ENCODE results near the gene UROD. TPM values are rescaled to one million over a fixed set of nuclear protein-coding genes. Genes with fewer than 3 reads are reported as not detected.
"Not testable (repeated sequence)": the region's sequence is repeated elsewhere in the genome, so short reads cannot be mapped to it uniquely, and the experiment has no call there.

UROD gene
- total RNA-seq: 10 to 100 TPM; 66.4 to 70.7 TPM

DNA sequence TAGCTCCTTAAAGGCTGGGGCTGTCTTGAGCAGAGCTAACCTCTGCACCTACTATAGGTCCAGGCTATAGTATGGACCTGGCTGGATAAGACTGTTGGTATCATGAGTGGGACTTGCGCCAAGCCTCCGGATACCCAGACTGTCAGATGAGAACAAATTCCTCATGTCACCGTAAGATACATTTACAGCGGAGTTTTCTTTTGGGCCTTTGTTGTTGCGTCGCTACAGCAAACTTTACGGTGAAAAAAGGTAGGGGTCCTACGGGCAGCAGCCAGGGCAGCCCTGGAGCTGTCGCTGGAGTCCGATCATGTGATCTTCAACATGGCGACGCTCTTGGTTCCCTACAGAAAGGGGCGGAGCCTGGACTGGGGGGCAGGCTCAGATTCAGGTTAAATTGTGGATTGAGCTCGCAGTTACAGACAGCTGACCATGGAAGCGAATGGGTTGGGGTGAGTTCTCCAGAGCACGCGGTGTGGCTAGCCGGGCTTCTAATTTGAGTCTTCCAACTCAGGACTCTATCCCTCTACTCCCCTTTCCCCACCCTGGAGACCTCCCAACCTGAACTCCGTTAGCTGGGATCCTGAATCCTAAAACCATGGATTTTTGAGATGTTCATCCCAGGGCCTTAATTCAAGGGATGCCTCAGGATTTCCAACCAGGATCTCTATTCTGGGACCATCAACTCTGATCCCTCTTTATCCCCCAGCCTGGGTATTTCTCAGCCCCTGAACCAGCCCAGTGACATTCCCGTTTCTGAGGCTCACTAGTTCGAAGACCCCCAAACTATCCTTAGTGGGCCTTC is at the start of gene UROD:
TSS of gene UROD (plus strand) at position 418 of the 802 bp plus-strand sequence. CDS start at position 430, 12 bp downstream.
- Mint-ChIP-seq H3K27me3 (no peaks in the 10 kb centered on the region), H3K36me3 (ENCODE audit: low read depth) (peaks cover 22% of the 10 kb centered on the region), H3K27ac (peak within 1 kb of the TSS; percentile 92), H3K4me3 (peak within 1 kb of the TSS; percentile 79), H3K4me1 (peaks cover 43% of the 10 kb centered on the region), H3K9me3 (no peaks in the 10 kb centered on the region)
- CTCF ChIA-PET: interaction anchor here (0.7 to 6.5 kb wide), 14 partner anchors 16 to 480 kb away, joined by 3 to 86 read pairs (median 4); partner anchors contain the start of genes PLK3, RNU5D-1 and TESK2
- peak; percentile 94 for DNase-seq
- POLR2A ChIA-PET: interaction anchor here (0.7 to 3.1 kb wide), 8 partner anchors 26 to 292 kb away, joined by 3 to 13 read pairs (median 4); partner anchors contain the start of genes EIF2B3 and PLK3

DNA sequence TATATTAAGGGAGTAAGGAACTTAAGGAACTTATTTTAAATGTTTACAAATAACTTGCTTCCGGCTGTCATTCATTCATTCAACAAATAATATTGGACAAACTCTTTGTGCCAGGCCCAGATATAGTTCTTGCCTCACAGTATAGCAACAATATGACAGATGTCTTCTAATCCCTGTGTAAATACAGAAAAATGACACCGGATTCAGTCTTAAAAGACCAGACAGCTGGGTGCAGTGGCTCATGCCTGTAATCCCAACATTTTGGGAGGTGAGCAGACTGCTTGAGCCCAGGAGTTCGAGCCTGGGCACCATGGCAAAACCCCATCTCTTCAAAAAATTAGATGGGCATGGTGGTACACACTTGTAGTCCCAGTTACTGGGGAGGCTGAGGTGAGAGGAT is 49.3 kb upstream of the UROD start:
- Mint-ChIP-seq H3K9me3 (no peaks in the 10 kb centered on the region), H3K4me3 (no peak overlapping the region), H3K36me3 (ENCODE audit: low read depth) (peaks cover 5% of the 10 kb centered on the region), H3K4me1 (no peaks in the 10 kb centered on the region), H3K27me3 (no peaks in the 10 kb centered on the region), H3K27ac (no peak overlapping the region)
- POLR2A ChIA-PET: no interaction called here
- DNase-seq: no peak
- CTCF ChIA-PET: no interaction called here

DNA sequence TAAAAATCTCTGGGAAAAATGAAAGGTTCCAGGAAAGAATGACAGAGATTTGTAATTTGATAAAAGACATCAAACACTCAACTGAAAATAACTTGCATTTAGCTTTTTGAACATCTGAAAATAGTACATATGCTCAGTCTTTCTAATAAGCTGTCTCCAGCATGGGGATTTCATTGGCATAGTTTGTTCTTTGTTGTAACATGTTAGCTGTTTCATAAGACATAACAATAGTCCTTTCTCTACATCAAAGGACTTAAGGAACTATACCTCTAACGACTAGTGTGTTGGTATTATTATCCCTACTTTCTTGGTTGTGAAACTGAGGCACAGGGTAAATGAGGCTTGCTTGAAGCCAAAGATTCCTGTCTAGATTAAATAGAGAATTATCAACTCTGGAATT is 47.7 kb upstream of the UROD start:
- Mint-ChIP-seq H3K27me3 (no peaks in the 10 kb centered on the region), H3K36me3 (ENCODE audit: low read depth) (peaks cover 6% of the 10 kb centered on the region), H3K4me3 (no peak overlapping the region), H3K9me3 (no peaks in the 10 kb centered on the region), H3K27ac (no peak overlapping the region), H3K4me1 (peaks cover 2% of the 10 kb centered on the region)
- CTCF ChIA-PET: interaction anchor here (1.4 kb wide), 1 partner anchor 9 kb away, joined by 3 read pairs; no protein-coding TSS in a partner anchor
- DNase-seq: no peak
- POLR2A ChIA-PET: no interaction called here

DNA sequence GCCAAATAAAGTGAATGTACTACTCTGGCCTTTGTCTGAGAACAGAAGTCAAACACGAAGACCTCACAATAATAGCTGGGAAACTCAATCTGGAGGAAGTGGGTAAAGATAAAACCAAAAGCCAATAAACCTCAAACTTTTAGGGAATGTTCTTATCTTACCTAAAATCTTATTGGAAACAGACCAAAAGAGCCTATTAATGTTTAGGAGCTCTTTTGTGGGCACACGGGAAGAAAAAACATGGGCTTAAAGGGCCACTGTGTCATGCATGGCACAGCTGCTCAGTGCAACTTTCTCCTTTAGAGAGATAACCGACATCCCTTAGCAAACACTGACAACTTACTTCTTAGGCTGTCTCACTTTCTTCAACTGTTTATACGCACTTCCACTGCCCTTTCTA is 41.7 kb upstream of the UROD start:
- POLR2A ChIA-PET: no interaction called here
- peaks cover 11% of the 10 kb centered on the region for H3K4me1 Mint-ChIP-seq
- DNase-seq: no peak
- no peak overlapping the region for H3K4me3 Mint-ChIP-seq
- CTCF ChIA-PET: interaction anchor here (1.2 kb wide), 1 partner anchor 44 kb away, joined by 3 read pairs; no protein-coding TSS in a partner anchor
- peaks cover 16% of the 10 kb centered on the region for H3K36me3 Mint-ChIP-seq (ENCODE audit: low read depth)
- H3K9me3 Mint-ChIP-seq: no peaks in the 10 kb centered on the region
- H3K27ac Mint-ChIP-seq: no peak overlapping the region
- H3K27me3 Mint-ChIP-seq: no peaks in the 10 kb centered on the region

DNA sequence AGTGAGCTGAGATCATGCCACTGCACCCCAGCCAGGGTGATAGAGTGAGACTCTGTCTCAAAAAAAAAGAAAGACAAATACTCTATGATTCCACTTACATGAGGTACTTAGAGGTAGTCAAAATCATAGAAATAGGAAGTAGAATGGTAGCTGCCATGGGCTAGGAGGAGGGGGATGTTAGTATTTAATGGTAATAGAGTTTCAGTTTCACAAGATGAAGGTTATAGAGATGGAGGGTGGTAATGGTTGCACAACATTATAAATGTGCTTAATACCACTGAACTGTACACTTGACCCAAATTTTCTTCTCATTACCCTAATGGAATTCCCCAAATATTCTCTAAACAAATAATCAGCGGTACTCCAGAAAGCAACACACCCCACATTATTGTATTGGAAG is 38.4 kb upstream of the UROD start:
- Mint-ChIP-seq H3K27ac (peak overlapping the region; percentile 16), H3K36me3 (ENCODE audit: low read depth) (peaks cover 44% of the 10 kb centered on the region), H3K4me3 (no peak overlapping the region), H3K9me3 (no peaks in the 10 kb centered on the region), H3K27me3 (no peaks in the 10 kb centered on the region), H3K4me1 (peaks cover 11% of the 10 kb centered on the region)
- DNase-seq: no peak
- ChIA-PET CTCF (interaction anchor here (0.6 to 1.1 kb wide), 2 partner anchors 9 to 20 kb away, joined by 3 read pairs; no protein-coding TSS in a partner anchor), POLR2A (interaction anchor here (0.6 kb wide), 1 partner anchor 213 kb away, joined by 3 read pairs; no protein-coding TSS in a partner anchor)

DNA sequence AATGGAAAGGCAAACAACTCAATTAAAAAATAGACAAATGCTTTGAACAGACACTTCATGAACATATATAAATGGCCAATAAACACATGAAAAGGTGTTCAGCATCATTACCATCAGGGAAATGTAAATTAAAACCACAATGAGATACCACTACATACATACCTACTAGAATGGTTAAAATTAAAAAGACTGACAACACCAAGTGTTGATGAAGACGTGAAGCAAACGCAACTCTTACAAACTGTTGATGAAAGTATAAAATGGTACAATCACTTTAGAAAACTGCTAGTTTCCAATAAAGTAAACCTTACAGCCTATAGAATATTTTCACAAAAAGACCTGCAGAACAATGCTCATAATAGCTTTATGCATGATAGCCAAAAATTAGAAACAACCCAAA is 35.8 kb upstream of the UROD start:
- Mint-ChIP-seq H3K36me3 (ENCODE audit: low read depth) (peaks cover 54% of the 10 kb centered on the region), H3K4me3 (no peak overlapping the region), H3K4me1 (peaks cover 9% of the 10 kb centered on the region), H3K9me3 (no peaks in the 10 kb centered on the region), H3K27ac (no peak overlapping the region), H3K27me3 (no peaks in the 10 kb centered on the region)
- ChIA-PET CTCF (no interaction called here), POLR2A (no interaction called here)
- DNase-seq: no peak

DNA sequence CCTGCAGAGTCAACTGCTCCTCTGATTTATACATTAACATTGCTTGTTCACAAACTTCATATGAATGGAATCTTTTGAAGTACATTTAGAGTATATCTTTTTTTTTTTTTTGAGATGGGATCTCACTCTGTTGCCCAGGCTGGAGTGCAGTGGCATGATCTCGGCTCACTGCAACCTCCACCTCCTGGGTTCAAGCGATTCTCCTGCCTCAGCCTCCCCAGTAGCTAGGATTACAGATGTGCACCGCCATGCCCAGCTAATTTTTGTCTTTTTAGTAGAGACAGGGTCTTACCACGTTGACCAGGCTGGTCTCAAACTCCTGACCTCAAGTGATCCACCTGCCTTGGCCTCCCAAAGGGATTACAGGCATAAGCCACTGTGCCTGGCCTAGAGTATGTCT is 34.7 kb upstream of the UROD start:
- Mint-ChIP-seq H3K4me1 (peaks cover 11% of the 10 kb centered on the region), H3K36me3 (ENCODE audit: low read depth) (peaks cover 54% of the 10 kb centered on the region)
- H3K27ac Mint-ChIP-seq, CTCF ChIA-PET, POLR2A ChIA-PET, H3K4me3 Mint-ChIP-seq, H3K9me3 Mint-ChIP-seq, DNase-seq, H3K27me3 Mint-ChIP-seq: not testable (repeated sequence)

DNA sequence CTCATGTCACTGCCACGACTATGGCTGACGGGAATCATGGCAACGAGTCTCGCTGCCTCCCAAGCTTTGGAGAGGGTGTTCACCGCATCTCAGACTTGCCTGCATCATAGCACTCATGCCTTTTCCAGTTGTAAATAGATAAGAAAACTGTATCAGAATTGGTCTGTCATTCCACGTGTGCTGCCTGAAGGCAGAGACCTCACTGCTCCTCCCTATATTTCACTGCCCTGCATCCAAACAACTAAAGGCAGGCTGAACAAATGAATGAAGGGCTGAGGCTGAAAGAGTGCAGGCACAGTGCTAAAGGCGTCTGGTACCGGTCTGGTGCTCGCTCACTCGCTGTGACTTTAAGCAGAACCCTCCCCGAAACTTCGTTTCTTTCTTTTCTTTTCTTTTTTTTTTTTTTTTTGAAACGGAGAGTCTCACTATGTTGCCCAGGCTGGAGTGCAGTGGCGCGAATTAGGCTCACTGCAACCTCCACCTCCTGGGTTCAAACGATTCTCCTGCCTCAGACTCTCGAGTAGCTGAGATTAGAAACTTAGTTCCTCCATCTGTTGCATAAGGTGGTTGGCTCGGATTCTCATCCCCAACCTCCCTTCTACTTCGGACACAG is 26.2 kb upstream of the UROD start:
- H3K36me3 Mint-ChIP-seq (ENCODE audit: low read depth): peaks cover 7% of the 10 kb centered on the region
- no peaks in the 10 kb centered on the region for H3K9me3 Mint-ChIP-seq
- ChIA-PET CTCF (interaction anchor here (0.6 to 2.6 kb wide), 4 partner anchors 10 to 163 kb away, joined by 3 to 10 read pairs (median 4); partner anchors contain the start of gene HECTD3), POLR2A (interaction anchor here (1.6 kb wide), 1 partner anchor 26 kb away, joined by 11 read pairs; the partner anchor contains the start of genes HECTD3 and UROD)
- H3K27ac Mint-ChIP-seq: peak overlapping the region; percentile 92
- DNase-seq: no peak
- H3K4me3 Mint-ChIP-seq: peak overlapping the region; percentile 97
- H3K27me3 Mint-ChIP-seq: no peaks in the 10 kb centered on the region
- H3K4me1 Mint-ChIP-seq: peaks cover 28% of the 10 kb centered on the region

DNA sequence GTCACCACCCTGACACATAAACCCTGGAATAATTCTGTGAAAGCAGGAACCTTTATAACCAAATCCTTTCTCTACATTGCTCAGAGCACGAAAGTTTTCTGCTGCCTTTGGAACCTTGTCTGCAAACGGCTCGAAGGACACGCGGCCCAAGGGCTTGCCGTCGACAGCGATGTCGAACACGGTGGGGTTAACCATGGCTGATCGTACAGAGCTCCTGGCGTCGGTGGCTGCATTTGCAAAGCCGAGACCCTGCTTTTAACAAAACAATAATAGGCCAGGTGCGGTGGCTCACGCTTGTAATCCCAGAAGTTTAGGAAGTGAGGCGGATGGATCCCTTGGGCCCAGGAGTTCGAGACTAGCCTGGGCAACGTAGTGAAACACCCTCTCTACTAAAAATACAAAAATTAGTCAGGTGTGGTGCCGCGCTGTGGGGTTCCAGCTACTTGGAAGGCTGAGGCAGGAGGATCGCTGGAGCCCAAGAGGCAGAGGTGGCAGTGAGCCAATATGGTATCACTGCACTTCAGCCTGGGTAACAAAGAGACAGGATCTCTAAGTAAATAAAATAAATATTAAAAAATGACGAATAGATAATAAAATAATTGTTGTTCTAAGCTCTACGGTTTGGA is 23.4 kb upstream of the UROD start:
- H3K36me3 Mint-ChIP-seq (ENCODE audit: low read depth): peaks cover 3% of the 10 kb centered on the region
- H3K27ac Mint-ChIP-seq: no peak overlapping the region
- no peaks in the 10 kb centered on the region for H3K27me3 Mint-ChIP-seq
- peaks cover 22% of the 10 kb centered on the region for H3K4me1 Mint-ChIP-seq
- CTCF ChIA-PET: interaction anchor here (0.7 to 2.6 kb wide), 4 partner anchors 17 to 43 kb away, joined by 3 to 10 read pairs (median 4); partner anchors contain the start of gene HECTD3
- POLR2A ChIA-PET: interaction anchor here (0.6 kb wide), 1 partner anchor 169 kb away, joined by 3 read pairs; no protein-coding TSS in a partner anchor
- no peak overlapping the region for H3K4me3 Mint-ChIP-seq
- no peaks in the 10 kb centered on the region for H3K9me3 Mint-ChIP-seq
- DNase-seq: no peak

DNA sequence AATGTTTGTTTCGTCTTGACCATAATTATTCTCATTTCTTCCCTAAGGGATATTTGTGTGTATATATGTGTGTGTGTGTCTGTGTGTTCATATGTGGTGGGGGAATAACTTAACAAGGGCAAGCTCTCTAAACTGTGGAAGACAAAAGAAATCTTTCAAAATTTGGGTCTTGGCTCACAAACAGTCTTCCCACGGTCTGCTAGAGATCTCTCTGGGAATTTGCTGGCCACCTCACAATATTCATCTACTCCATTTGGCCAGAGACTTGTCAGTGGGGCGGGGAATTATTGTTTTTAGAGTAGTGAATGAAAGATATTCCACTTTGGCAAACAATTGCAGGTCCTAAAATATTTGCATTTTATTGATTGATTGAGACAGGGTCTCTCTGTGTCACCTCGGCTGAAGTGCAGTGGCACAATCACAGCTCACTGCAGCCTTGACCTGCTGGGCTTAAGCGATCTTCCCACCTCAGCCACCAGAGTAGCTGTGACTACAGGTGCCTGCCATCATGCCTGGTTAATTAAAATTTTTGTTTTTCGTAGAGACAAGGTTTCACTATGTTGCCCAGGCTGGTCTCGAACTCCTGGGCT is 17.6 kb upstream of the UROD start:
- no peak for DNase-seq
- Mint-ChIP-seq H3K9me3 (no peaks in the 10 kb centered on the region), H3K27ac (no peak overlapping the region), H3K36me3 (ENCODE audit: low read depth) (no peaks in the 10 kb centered on the region), H3K4me1 (no peaks in the 10 kb centered on the region), H3K27me3 (no peaks in the 10 kb centered on the region), H3K4me3 (no peak overlapping the region)
- ChIA-PET CTCF (no interaction called here), POLR2A (no interaction called here)

DNA sequence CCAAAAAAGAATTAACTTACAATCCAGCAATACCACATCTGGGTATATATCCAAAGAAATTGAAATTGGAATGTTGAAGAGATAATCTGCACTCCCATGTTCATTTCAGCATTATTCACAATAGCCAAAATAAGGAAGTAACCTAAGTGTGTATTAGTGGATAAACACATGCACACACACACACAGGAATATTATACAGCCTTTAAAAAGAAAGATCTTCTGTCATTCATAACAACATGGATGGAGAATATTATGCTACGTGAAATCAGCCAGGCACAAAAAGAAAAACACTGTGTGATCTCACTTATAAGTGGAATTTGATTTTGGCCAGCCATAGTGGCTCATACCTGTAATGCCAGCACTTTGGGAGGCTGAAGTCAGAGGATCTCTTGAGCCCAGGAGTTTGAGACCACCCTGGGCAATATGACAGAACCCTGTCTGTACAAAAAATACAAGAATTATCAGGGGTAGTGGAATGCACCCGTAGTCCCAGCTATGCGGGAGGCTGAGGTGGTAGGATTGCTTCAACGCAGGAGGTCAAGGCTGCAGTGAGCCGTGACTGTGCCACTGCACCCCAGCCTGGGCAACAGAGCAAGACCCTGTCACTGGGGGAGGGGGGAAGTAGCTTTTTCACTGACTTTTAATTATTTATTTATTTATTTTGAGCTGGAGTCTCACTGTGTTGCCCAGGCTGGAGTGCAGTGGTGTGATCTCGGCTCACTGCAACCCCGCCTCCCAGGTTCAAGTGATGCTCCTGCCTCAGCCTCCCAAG is 16.4 kb upstream of the UROD start:
- no peak for DNase-seq
- Mint-ChIP-seq H3K36me3 (ENCODE audit: low read depth) (no peaks in the 10 kb centered on the region), H3K4me3 (no peak overlapping the region), H3K9me3 (no peaks in the 10 kb centered on the region), H3K27ac (no peak overlapping the region), H3K4me1 (peaks cover 4% of the 10 kb centered on the region), H3K27me3 (no peaks in the 10 kb centered on the region)
- POLR2A ChIA-PET: no interaction called here
- CTCF ChIA-PET: interaction anchor here (0.6 to 1.2 kb wide), 4 partner anchors 9 to 264 kb away, joined by 3 to 4 read pairs (median 4); partner anchors contain the start of genes EIF2B3 and UROD

DNA sequence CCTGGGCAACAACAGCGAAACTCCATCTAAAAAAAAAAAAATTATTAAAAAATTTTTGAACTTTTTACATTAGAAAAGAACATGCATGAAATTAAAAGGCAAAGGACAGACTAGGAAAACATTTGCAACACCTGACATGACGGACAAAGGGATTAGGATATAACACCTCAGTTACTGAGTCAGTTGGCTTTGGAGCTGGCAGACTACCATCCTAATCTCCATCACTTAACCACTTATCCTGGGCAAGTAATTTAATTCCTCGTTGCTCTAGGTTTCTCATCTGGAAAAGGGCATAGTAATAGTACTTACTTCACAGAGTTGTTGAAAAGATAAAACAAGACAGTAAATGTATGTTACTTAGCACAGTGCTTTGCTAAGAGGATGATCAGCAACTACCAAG is 12.8 kb upstream of the UROD start:
- H3K27me3 Mint-ChIP-seq: no peaks in the 10 kb centered on the region
- ChIA-PET CTCF (interaction anchor here (0.6 to 1.6 kb wide), 2 partner anchors 10 to 202 kb away, joined by 3 to 4 read pairs; no protein-coding TSS in a partner anchor), POLR2A (no interaction called here)
- no peaks in the 10 kb centered on the region for H3K9me3 Mint-ChIP-seq
- no peak overlapping the region for H3K4me3 Mint-ChIP-seq
- peaks cover 9% of the 10 kb centered on the region for H3K4me1 Mint-ChIP-seq
- no peak for DNase-seq
- peaks cover 16% of the 10 kb centered on the region for H3K36me3 Mint-ChIP-seq (ENCODE audit: low read depth)
- H3K27ac Mint-ChIP-seq: no peak overlapping the region
